Neuronal stem cell (in vitro differentiated cells): ENCODE results near the gene CHERP.
"Not testable (repeated sequence)": the region's sequence is repeated elsewhere in the genome, so short reads cannot be mapped to it uniquely, and the experiment has no call there.

ENCODE experiments used
- DNase-seq: peaks from one replicate; pipeline ENCODE4 v3.0.0-alpha.2; 2013; ENCODE audit warnings: low spot score
- H2AFZ ChIP-seq: one replicate; pipeline ENCODE4 v1.6.1; 2013; ENCODE audit warnings: mild to moderate bottlenecking, low read length, inconsistent platforms
- H2AK5ac ChIP-seq: 2 replicates; pipeline ENCODE4 v1.6.1; 2013; ENCODE audit warnings: low read depth, mild to moderate bottlenecking, inconsistent platforms, low read length, moderate library complexity, mixed read lengths
- H2BK120ac ChIP-seq: 2 replicates; pipeline ENCODE4 v1.6.1; 2013; ENCODE audit warnings: low read depth, mild to moderate bottlenecking, inconsistent platforms, low read length, moderate library complexity, mixed read lengths
- H2BK12ac ChIP-seq: one replicate; pipeline ENCODE4 v1.6.1; 2013; ENCODE audit warnings: low read length, inconsistent platforms
- H2BK15ac ChIP-seq: 2 replicates; pipeline ENCODE4 v1.6.1; 2013; ENCODE audit warnings: mild to moderate bottlenecking, low read length, inconsistent platforms, mixed read lengths
- H2BK5ac ChIP-seq: one replicate; pipeline ENCODE4 v1.6.1; 2013; ENCODE audit warnings: inconsistent platforms, mild to moderate bottlenecking, low read length, moderate library complexity
- H3K14ac ChIP-seq: one replicate; pipeline ENCODE4 v1.6.1; 2013; ENCODE audit warnings: low read length, inconsistent platforms
- H3K18ac ChIP-seq: 2 replicates; pipeline ENCODE4 v1.6.1; 2013; ENCODE audit warnings: low read length, inconsistent platforms
- H3K23ac ChIP-seq: 2 replicates; pipeline ENCODE4 v1.6.1; 2013; ENCODE audit warnings: low read depth, mild to moderate bottlenecking, mixed read lengths, low read length, inconsistent platforms; ENCODE audit not compliant: poor library complexity
- H3K27ac ChIP-seq: replicated peaks from 3 replicates; pipeline ENCODE4 v1.5.1; 2013; ENCODE audit warnings: low read length, inconsistent platforms
- H3K27me3 ChIP-seq, 3 experiments: 2 replicates each; pipeline ENCODE4 v1.6.1; 2013; ENCODE audit warnings: low read length in 3 of 3, mild to moderate bottlenecking in 2 of 3, inconsistent platforms in 1 of 3, low read depth in 1 of 3, mixed read lengths in 1 of 3, moderate library complexity in 1 of 3; ENCODE audit not compliant: control insufficient read depth in 3 of 3, insufficient read depth in 3 of 3
- H3K36me3 ChIP-seq, 2 donors: replicated peaks in 1 of 2; 2 replicates each; pipeline ENCODE4 v1.6.1; 2013; ENCODE audit warnings: low read length in 2 of 2; ENCODE audit not compliant: control insufficient read depth in 2 of 2, insufficient read depth in 2 of 2
- H3K4ac ChIP-seq: 2 replicates; pipeline ENCODE4 v1.6.1; 2013; ENCODE audit warnings: inconsistent platforms, mild to moderate bottlenecking, low read length, moderate library complexity
- H3K4me1 ChIP-seq, 2 donors: 1 replicate in 1 of 2; 2 replicates in 1 of 2; pipeline ENCODE4 v1.6.1; 2013; ENCODE audit warnings: low read length in 2 of 2, low read depth in 1 of 2; ENCODE audit not compliant: control insufficient read depth in 2 of 2, insufficient read depth in 1 of 2
- H3K4me2 ChIP-seq: one replicate; pipeline ENCODE4 v1.6.1; 2013; ENCODE audit warnings: mild to moderate bottlenecking, low read length, inconsistent platforms; ENCODE audit not compliant: insufficient read depth, poor library complexity, severe bottlenecking
- H3K4me3 ChIP-seq, 2 donors: 2 replicates each; pipeline ENCODE4 v1.5.1; 2013; ENCODE audit warnings: low read length in 2 of 2, mild to moderate bottlenecking in 2 of 2, inconsistent platforms in 1 of 2, moderate library complexity in 1 of 2
- H3K79me1 ChIP-seq: one replicate; pipeline ENCODE4 v1.6.1; 2013; ENCODE audit warnings: low read depth, mild to moderate bottlenecking, inconsistent platforms, low read length, moderate library complexity
- H3K9ac ChIP-seq: one replicate; pipeline ENCODE4 v1.6.1; 2013; ENCODE audit warnings: mild to moderate bottlenecking, low read depth, low read length, inconsistent platforms; ENCODE audit not compliant: poor library complexity
- H3K9me3 ChIP-seq, 2 donors: replicated peaks in 1 of 2; 2 replicates each; pipeline versions ENCODE3 to v1.6.1; 2013; ENCODE audit warnings: low read length in 2 of 2, mild to moderate bottlenecking in 2 of 2, inconsistent platforms in 1 of 2, low read depth in 1 of 2, mixed read lengths in 1 of 2, moderate library complexity in 1 of 2; ENCODE audit not compliant: control insufficient read depth in 2 of 2, insufficient read depth in 1 of 2
- H4K8ac ChIP-seq: one replicate; pipeline ENCODE4 v1.6.1; 2013; ENCODE audit warnings: low read depth, mild to moderate bottlenecking, inconsistent platforms, low read length, moderate library complexity
- H4K91ac ChIP-seq: one replicate; pipeline ENCODE4 v1.6.1; 2013; ENCODE audit warnings: low read length, low read depth, mild to moderate bottlenecking, inconsistent platforms; ENCODE audit not compliant: poor library complexity
- WGBS, 2 donors: extraction: QIAGEN DNeasy Blood & Tissue Kit; methylation state at CpG; one replicate each; pipeline ENCODE4 v1.1.7; 2013; ENCODE audit warnings: missing lambda C conversion rate in 2 of 2, mixed read lengths in 1 of 2; ENCODE audit not compliant: insufficient read length in 2 of 2, insufficient replicate concordance in 1 of 2; ENCODE audit errors: extremely low coverage in 2 of 2; 5-methylcytosine and 5-hydroxymethylcytosine counted together

CHERP gene

DNA sequence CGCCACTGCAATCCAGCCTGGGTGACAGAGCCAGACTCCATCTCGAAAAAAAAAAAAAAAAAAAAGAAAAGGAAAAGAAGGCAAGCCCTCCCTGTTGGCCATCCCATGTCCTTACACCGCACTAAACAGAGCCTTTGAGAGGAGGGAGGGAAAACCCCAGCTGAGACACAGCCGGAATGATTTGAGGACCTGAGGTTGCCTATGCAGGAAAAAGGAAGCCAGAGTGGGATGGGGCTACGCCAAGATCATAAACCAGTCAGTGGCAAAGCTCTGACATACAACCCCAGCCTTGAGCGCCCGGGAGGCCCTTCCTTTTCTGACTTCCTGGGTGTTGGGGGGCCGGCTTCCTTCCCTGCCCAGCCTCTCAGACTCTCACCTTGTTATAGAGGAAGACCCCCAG is 12.5 kb upstream of the CHERP start:
- no CpG with 5 or more reads among the region's 8 CpGs for WGBS, 2 donors
- Histone ChIP-seq H2BK15ac (no peak overlapping the region), H3K4me3 (no peak overlapping the region)

DNA sequence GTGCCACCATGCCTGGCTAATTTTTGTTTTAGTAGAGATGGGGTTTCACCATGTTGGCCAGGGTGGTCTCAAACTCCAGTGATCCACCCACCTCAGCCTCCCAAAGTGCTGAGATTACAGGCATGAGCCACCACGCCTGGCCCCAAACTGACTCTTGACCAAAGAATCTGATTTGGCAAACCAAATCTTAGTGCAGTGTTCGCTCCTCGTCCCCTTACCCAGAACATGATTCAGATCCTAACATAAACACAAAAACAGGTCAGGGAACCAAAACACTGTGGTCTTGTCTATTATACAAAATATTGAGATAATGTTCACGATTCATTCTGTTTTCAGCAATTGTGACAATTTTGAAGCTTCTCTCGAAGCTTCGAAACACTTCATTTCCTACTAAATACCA is 9.7 kb upstream of the CHERP start:
- peaks cover 20 to 50% of the 10 kb centered on the region in 2 donors for H3K36me3 ChIP-seq
- H4K8ac ChIP-seq, H2BK5ac ChIP-seq, H3K4ac ChIP-seq, H3K18ac ChIP-seq, H3K14ac ChIP-seq, H2BK120ac ChIP-seq, H3K4me3 ChIP-seq, H3K9me3 ChIP-seq, H4K91ac ChIP-seq, H3K4me1 ChIP-seq, H3K4me2 ChIP-seq, DNase-seq, H3K23ac ChIP-seq, H3K79me1 ChIP-seq, H3K27ac ChIP-seq, H2BK15ac ChIP-seq, H2BK12ac ChIP-seq, H3K27me3 ChIP-seq, H3K9ac ChIP-seq, H2AFZ ChIP-seq, H2AK5ac ChIP-seq: not testable (repeated sequence)
- WGBS, 2 donors, result no CpG with 5 or more reads among the region's 6 CpGs

More for the DNA sequence above, 12.5 kb upstream of the CHERP start:
- no peak overlapping the region for H2BK12ac ChIP-seq
- H4K8ac ChIP-seq, result no peak overlapping the region
- H3K23ac ChIP-seq, result peak overlapping the region; percentile 89
- H3K18ac ChIP-seq, result no peak overlapping the region
- H2BK5ac ChIP-seq, result no peak overlapping the region
- DNase-seq, result no peak
- no peak overlapping the region for H4K91ac ChIP-seq
- no peak overlapping the region for H2AFZ ChIP-seq
- no peak overlapping the region for H3K4ac ChIP-seq
- H3K79me1 ChIP-seq, result peaks cover 4% of the 10 kb centered on the region
- no peak overlapping the region for H3K4me2 ChIP-seq
- H3K36me3 ChIP-seq, result peaks cover 20 to 65% of the 10 kb centered on the region in 2 donors
- no peak overlapping the region for H2AK5ac ChIP-seq
- H3K9ac ChIP-seq, result no peak overlapping the region
- no peak overlapping the region for H2BK120ac ChIP-seq
- H3K4me1 ChIP-seq, result no peaks in the 10 kb centered on the region
- H3K27me3 ChIP-seq, result no peaks in the 10 kb centered on the region
- H3K9me3 ChIP-seq, result peaks cover 0 to 1% of the 10 kb centered on the region in 2 donors
- no peak overlapping the region for H3K14ac ChIP-seq
- H3K27ac ChIP-seq, result no peak overlapping the region

DNA sequence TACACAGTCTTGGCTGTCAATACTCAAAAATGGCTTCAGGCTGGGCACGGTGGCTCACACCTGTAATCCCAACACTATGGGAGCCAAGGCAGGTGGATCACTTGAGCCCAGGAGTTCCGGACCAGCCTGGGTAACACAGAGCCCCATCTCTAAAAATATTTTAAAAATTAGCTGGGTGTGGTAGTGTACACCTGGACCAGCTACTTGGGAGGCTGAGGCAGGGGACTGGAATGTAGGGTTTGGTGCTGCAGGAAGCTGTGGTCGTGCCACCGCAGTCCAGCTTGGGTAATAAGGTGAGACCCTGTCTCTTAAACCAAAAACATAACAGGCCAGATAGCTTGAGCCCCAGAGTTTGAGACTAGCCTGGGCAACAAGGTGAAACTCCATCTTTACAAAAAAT is 6.7 kb upstream of the CHERP start:
- no peak overlapping the region for H2BK12ac ChIP-seq

DNA sequence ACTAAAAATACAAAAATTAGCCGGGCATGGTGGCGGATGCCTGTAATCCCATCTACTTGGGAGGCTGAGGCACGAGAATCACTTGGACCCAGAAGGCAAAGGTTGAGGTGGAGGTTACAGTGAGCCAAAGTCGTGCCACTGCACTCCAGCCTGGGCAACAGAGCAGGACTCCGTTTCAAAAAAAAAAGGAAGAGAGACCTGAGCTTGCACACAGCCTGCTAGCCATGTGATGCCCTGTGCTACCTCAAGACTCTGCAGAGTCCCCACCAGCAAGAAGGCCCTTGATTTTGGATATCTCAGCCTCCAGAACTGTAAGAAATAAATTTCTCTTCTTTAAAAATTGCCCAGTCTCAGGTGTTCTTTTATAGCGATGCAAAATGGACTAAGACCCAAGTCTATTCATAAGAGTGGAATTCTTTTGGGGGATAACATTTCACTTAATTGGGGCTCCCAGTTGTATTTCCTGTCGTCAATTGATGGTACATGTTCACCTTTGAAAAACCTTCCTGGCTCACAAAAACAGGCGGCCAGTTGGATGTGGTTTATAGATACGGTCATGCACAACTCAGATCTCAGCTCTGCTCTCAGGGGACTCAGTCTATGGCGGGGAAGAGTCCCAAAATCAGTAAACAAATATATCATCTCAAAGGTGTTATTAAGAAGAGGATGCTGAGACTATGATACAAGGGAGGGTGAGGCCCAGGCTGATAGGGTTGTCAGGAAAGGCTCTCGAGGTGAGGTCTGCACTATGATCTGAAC is 2.4 kb upstream of the CHERP start:
- Histone ChIP-seq H3K18ac (no peak overlapping the region), H3K4me1 (peaks cover 2% of the 10 kb centered on the region in 2 donors), H3K79me1 (peaks cover 11% of the 10 kb centered on the region), H3K4me2 (no peak overlapping the region), H3K4ac (no peak overlapping the region), H3K27me3 (no peaks in the 10 kb centered on the region), H3K36me3 (peaks cover 2 to 22% of the 10 kb centered on the region in 2 donors), H3K14ac (no peak overlapping the region), H2BK120ac (no peak overlapping the region), H2BK5ac (no peak overlapping the region), H3K4me3 (no peak overlapping the region), H2BK12ac (no peak overlapping the region), H3K9me3 (peaks cover 0 to 3% of the 10 kb centered on the region in 2 donors), H4K91ac (no peak overlapping the region), H2AK5ac (no peak overlapping the region), H2BK15ac (no peak overlapping the region), H4K8ac (no peak overlapping the region), H3K9ac (no peak overlapping the region), H3K23ac (no peak overlapping the region), H3K27ac (no peak overlapping the region), H2AFZ (no peak overlapping the region)
- WGBS, 2 donors, result no CpG with 5 or more reads among the region's 11 CpGs
- no peak for DNase-seq

More for the DNA sequence above, 6.7 kb upstream of the CHERP start:
- no peak overlapping the region for H4K8ac ChIP-seq
- no peak overlapping the region for H3K4ac ChIP-seq
- H2BK15ac ChIP-seq, result no peak overlapping the region
- H3K4me1 ChIP-seq, result no peaks in the 10 kb centered on the region
- H3K27me3 ChIP-seq, result no peaks in the 10 kb centered on the region
- H2BK120ac ChIP-seq, result no peak overlapping the region
- no peak overlapping the region for H3K27ac ChIP-seq
- H3K9ac ChIP-seq, result no peak overlapping the region
- H3K23ac ChIP-seq, result no peak overlapping the region
- no peak overlapping the region for H2AK5ac ChIP-seq
- H3K18ac ChIP-seq, result no peak overlapping the region
- H3K36me3 ChIP-seq, result peaks cover 11 to 34% of the 10 kb centered on the region in 2 donors
- no peak overlapping the region for H3K4me3 ChIP-seq
- DNase-seq, result no peak
- no peak overlapping the region for H3K14ac ChIP-seq
- H2BK5ac ChIP-seq, result no peak overlapping the region
- H4K91ac ChIP-seq, result no peak overlapping the region
- no peak overlapping the region for H2AFZ ChIP-seq
- no CpG with 5 or more reads among the region's 4 CpGs for WGBS, 2 donors
- no peaks in the 10 kb centered on the region for H3K9me3 ChIP-seq
- peaks cover 2% of the 10 kb centered on the region for H3K79me1 ChIP-seq
- no peak overlapping the region for H3K4me2 ChIP-seq
